GM23248 (cell line): ENCODE data around the gene ENPEP. TPM values are rescaled to one million over a fixed set of nuclear protein-coding genes. Genes with fewer than 3 reads are reported as not detected.
A peak's percentile ranks its signal among the peaks of the same experiment; 100 is the strongest.

Experiments
- DNase-seq: peaks from one replicate; pipeline ENCODE4 v3.0.0-alpha.2; 2015
- H2AFZ ChIP-seq: fragments of 200-600 bp; sonication (generic); 2 replicates; pipeline ENCODE4 v1.6.1; 2016; ENCODE audit warnings: antibody characterized with exemption
- H3F3A ChIP-seq: fragments of 200-600 bp; sonication (generic); 2 replicates; pipeline ENCODE4 v1.6.1; 2016; ENCODE audit warnings: mild to moderate bottlenecking, antibody characterized with exemption, mixed run types; ENCODE audit not compliant: insufficient read depth
- H3K27ac ChIP-seq: fragments of 200-600 bp; sonication (generic); 2 replicates; pipeline ENCODE4 v1.5.1; 2016; ENCODE audit warnings: mild to moderate bottlenecking
- H3K27me3 ChIP-seq: fragments of 200-600 bp; sonication (generic); replicated peaks from 2 replicates; pipeline ENCODE4 v1.6.1; 2016; ENCODE audit warnings: mild to moderate bottlenecking; ENCODE audit not compliant: insufficient read depth
- H3K36me3 ChIP-seq: fragments of 200-600 bp; sonication (generic); 2 replicates; pipeline ENCODE4 v1.6.1; 2016; ENCODE audit warnings: low read depth, mild to moderate bottlenecking
- H3K4me1 ChIP-seq: fragments of 200-600 bp; sonication (generic); 2 replicates; pipeline ENCODE4 v1.6.1; 2016; ENCODE audit warnings: mild to moderate bottlenecking; ENCODE audit not compliant: insufficient read depth
- H3K4me2 ChIP-seq: fragments of 200-600 bp; sonication (generic); one replicate; pipeline ENCODE4 v1.6.1; 2016; ENCODE audit warnings: mild to moderate bottlenecking; ENCODE audit not compliant: unreplicated experiment
- H3K4me3 ChIP-seq: fragments of 200-600 bp; sonication (generic); 2 replicates; pipeline ENCODE4 v1.5.1; 2016; ENCODE audit warnings: mild to moderate bottlenecking
- H3K79me2 ChIP-seq: fragments of 200-600 bp; sonication (generic); 2 replicates; pipeline ENCODE4 v1.6.1; 2016; ENCODE audit warnings: mild to moderate bottlenecking; ENCODE audit not compliant: insufficient read depth
- H3K9ac ChIP-seq: fragments of 200-600 bp; sonication (generic); 2 replicates; pipeline ENCODE4 v1.6.1; 2016; ENCODE audit warnings: mild to moderate bottlenecking
- H3K9me2 ChIP-seq: fragments of 200-600 bp; sonication (generic); 2 replicates; pipeline ENCODE4 v1.6.1; 2016; ENCODE audit warnings: mixed run types, mild to moderate bottlenecking, moderate library complexity; ENCODE audit not compliant: insufficient read depth
- H3K9me3 ChIP-seq: fragments of 200-600 bp; sonication (generic); one replicate; pipeline ENCODE4 v1.6.1; 2017; ENCODE audit warnings: low read depth
- H4K20me1 ChIP-seq: fragments of 200-600 bp; sonication (generic); 2 replicates; pipeline ENCODE4 v1.6.0; 2016; ENCODE audit not compliant: insufficient read depth
- EZH2 ChIP-seq: fragments of 200-600 bp; sonication (generic); IDR thresholded peaks from 2 replicates; pipeline ENCODE4 v1.6.1; 2018; ENCODE audit warnings: antibody characterized with exemption, mild to moderate bottlenecking; ENCODE audit not compliant: insufficient read depth, poor library complexity, severe bottlenecking
- EZH2phosphoT487 ChIP-seq: fragments of 200-600 bp; sonication (generic); IDR thresholded peaks from 2 replicates; pipeline ENCODE4 v1.6.1; 2018; ENCODE audit warnings: antibody characterized with exemption, moderate library complexity, mild to moderate bottlenecking, low read depth; ENCODE audit not compliant: insufficient read depth
- WGBS, 2 experiments: methylation state at CpG; one replicate each; pipeline ENCODE4 v1.1.6; 2015 to 2017; ENCODE audit warnings: low lambda C conversion rate in 2 of 2, low coverage in 1 of 2; ENCODE audit errors: missing lambda C conversion rate in 2 of 2; 5-methylcytosine and 5-hydroxymethylcytosine counted together
- in situ Hi-C: fragments of 300-500 bp; cut with MboI; formaldehyde crosslinking; loops from 2 replicates; pipeline ENCODE4 v1.15.0; 2020
- polyA plus RNA-seq: library from polyadenylated mRNA; unstranded; fragments of >200 nt; fragmentation: Nextera tagmentation; extraction: Ambion mirVana; gene quantifications from 2 replicates; pipeline ENCODE4 v1.2.1, GENCODE V29; 2016
- total RNA-seq: library from RNA; depleted of rRNA; stranded (reverse); fragments of >200 nt; shearing (Covaris generic); gene quantifications from 2 replicates; pipeline ENCODE4 v1.2.3, GENCODE V29; 2014

Gene ENPEP
- total and polyA plus RNA-seq, 2 experiments from 2014 or later: 0.11 TPM

- Histone ChIP-seq H4K20me1 (no peaks in the 10 kb centered on the region), H3K4me2 (no peak overlapping the region), H3F3A (no peaks in the 10 kb centered on the region), H3K9me2 (no peaks in the 10 kb centered on the region), H3K79me2 (no peaks in the 10 kb centered on the region), H3K9me3 (no peaks in the 10 kb centered on the region), H3K9ac (no peak overlapping the region), H2AFZ (no peak overlapping the region), H3K36me3 (no peaks in the 10 kb centered on the region), H3K27ac (no peak overlapping the region), H3K4me1 (no peaks in the 10 kb centered on the region), H3K4me3 (no peak overlapping the region), H3K27me3 (no peaks in the 10 kb centered on the region)
- no peak for DNase-seq
- in situ Hi-C loops: no loop called here
- no peak for TF ChIP-seq EZH2phosphoT487
- TF ChIP-seq EZH2: no peak
- 98 to 100% methylated on average over 2 of the region's 2 CpGs for WGBS, 2 experiments
Measured at GRCh38 chr4:110602061-110602460, 126.1 kb downstream of the ENPEP start.

- H3F3A ChIP-seq: no peaks in the 10 kb centered on the region
Measured at GRCh38 chr4:110605077-110605476, 129.1 kb downstream of the ENPEP start.

GRCh38 chr4:110609044-110609750 lies 133.2 kb downstream of the ENPEP start:
- Histone ChIP-seq H3K4me1 (no peaks in the 10 kb centered on the region), H3K27ac (no peak overlapping the region), H3K4me2 (no peak overlapping the region), H3K27me3 (peaks cover 12% of the 10 kb centered on the region; the same call in 1 of the 2 replicates), H2AFZ (no peak overlapping the region), H3F3A (no peaks in the 10 kb centered on the region), H3K36me3 (no peaks in the 10 kb centered on the region), H3K4me3 (no peak overlapping the region), H3K79me2 (no peaks in the 10 kb centered on the region), H3K9me2 (no peaks in the 10 kb centered on the region), H3K9me3 (no peaks in the 10 kb centered on the region), H3K9ac (no peak overlapping the region), H4K20me1 (no peaks in the 10 kb centered on the region)
- no peak for TF ChIP-seq EZH2phosphoT487
- TF ChIP-seq EZH2: no peak
- DNase-seq: peak; percentile 8
- in situ Hi-C loops: no loop called here
- 68% methylated on average over 6 of the region's 6 CpGs for whole genome bisulfite sequencing, 2 experiments

More at GRCh38 chr4:110605077-110605476, 129.1 kb downstream of the ENPEP start:
- Histone ChIP-seq H3K9me3 (no peaks in the 10 kb centered on the region), H4K20me1 (no peaks in the 10 kb centered on the region), H3K4me3 (no peak overlapping the region), H3K9ac (no peak overlapping the region), H3K36me3 (no peaks in the 10 kb centered on the region), H3K27ac (no peak overlapping the region), H2AFZ (no peak overlapping the region), H3K4me1 (no peaks in the 10 kb centered on the region), H3K9me2 (no peaks in the 10 kb centered on the region), H3K79me2 (no peaks in the 10 kb centered on the region), H3K4me2 (no peak overlapping the region), H3K27me3 (peaks cover 3% of the 10 kb centered on the region; the same call in 1 of the 2 replicates)
- DNase-seq: no peak
- WGBS, 2 experiments: 85 to 90% methylated on average over 1 of the region's 1 CpG
- TF ChIP-seq EZH2: no peak
- TF ChIP-seq EZH2phosphoT487: no peak
- in situ Hi-C loops: no loop called here

GRCh38 chr4:110610620-110610939 lies 134.6 kb downstream of the ENPEP start:
- no peaks in the 10 kb centered on the region for H4K20me1 ChIP-seq
- no peak for TF ChIP-seq EZH2
- DNase-seq: no peak
- in situ Hi-C loops: no loop called here
- no peaks in the 10 kb centered on the region for H3K9me2 ChIP-seq
- no peak overlapping the region for H3K4me3 ChIP-seq
- H3F3A ChIP-seq: no peaks in the 10 kb centered on the region
- H3K4me2 ChIP-seq: no peak overlapping the region
- peaks cover 12% of the 10 kb centered on the region; the same call in 1 of the 2 replicates for H3K27me3 ChIP-seq
- 88% methylated on average over 18 to 20 of the region's 20 CpGs for WGBS, 2 experiments
- no peak overlapping the region for H3K27ac ChIP-seq
- no peak overlapping the region for H3K9ac ChIP-seq
- H3K9me3 ChIP-seq: no peaks in the 10 kb centered on the region
- H2AFZ ChIP-seq: no peak overlapping the region
- H3K4me1 ChIP-seq: no peaks in the 10 kb centered on the region
- H3K36me3 ChIP-seq: no peaks in the 10 kb centered on the region
- no peaks in the 10 kb centered on the region for H3K79me2 ChIP-seq
